Mesendoderm (in vitro differentiated cells): ENCODE results near the gene ROBO2.

Experiments
- DNase-seq: peaks from one replicate; pipeline ENCODE4 v3.0.0; 2013
- H2AK5ac ChIP-seq: 2 replicates; pipeline ENCODE4 v1.6.1; 2013; ENCODE audit warnings: low read length, inconsistent platforms
- H2BK120ac ChIP-seq: 2 replicates; pipeline ENCODE4 v1.6.1; 2013; ENCODE audit warnings: low read depth, mild to moderate bottlenecking, low read length, moderate library complexity, mixed read lengths
- H2BK15ac ChIP-seq: replicated peaks from 2 replicates; pipeline ENCODE4 v1.6.1; 2013; ENCODE audit warnings: low read depth, mild to moderate bottlenecking, moderate library complexity
- H2BK5ac ChIP-seq: 2 replicates; pipeline ENCODE4 v1.6.1; 2013; ENCODE audit warnings: low read length, inconsistent platforms
- H3K18ac ChIP-seq: 2 replicates; pipeline ENCODE4 v1.6.1; 2013; ENCODE audit warnings: mild to moderate bottlenecking, low read length, mixed read lengths
- H3K23ac ChIP-seq: one replicate; pipeline ENCODE4 v1.6.1; 2013; ENCODE audit warnings: low read length
- H3K27ac ChIP-seq: 2 replicates; pipeline ENCODE4 v1.5.1; 2013; ENCODE audit warnings: low read depth, mild to moderate bottlenecking, inconsistent platforms, low read length, moderate library complexity
- H3K27me3 ChIP-seq: 2 replicates; pipeline ENCODE4 v1.6.1; 2013; ENCODE audit warnings: low read length, control low read depth, mild to moderate bottlenecking, inconsistent platforms; ENCODE audit not compliant: insufficient read depth, poor library complexity
- H3K36me3 ChIP-seq: 2 replicates; pipeline ENCODE4 v1.6.1; 2013; ENCODE audit warnings: low read length, inconsistent platforms; ENCODE audit not compliant: control insufficient read depth, insufficient read depth
- H3K4ac ChIP-seq: one replicate; pipeline ENCODE4 v1.6.1; 2013; ENCODE audit warnings: low read depth, mild to moderate bottlenecking, low read length, moderate library complexity
- H3K4me1 ChIP-seq: 2 replicates; pipeline ENCODE4 v1.6.1; 2013; ENCODE audit warnings: low read depth, low read length, inconsistent platforms; ENCODE audit not compliant: control insufficient read depth
- H3K4me2 ChIP-seq: 2 replicates; pipeline ENCODE4 v1.6.1; 2013; ENCODE audit warnings: low read length
- H3K4me3 ChIP-seq: 2 replicates; pipeline ENCODE4 v1.5.1; 2013; ENCODE audit warnings: mild to moderate bottlenecking, low read length
- H3K56ac ChIP-seq: one replicate; pipeline ENCODE4 v1.6.1; 2013; ENCODE audit warnings: low read length
- H3K79me1 ChIP-seq: 2 replicates; pipeline ENCODE4 v1.6.1; 2013; ENCODE audit warnings: low read length, inconsistent platforms
- H3K79me2 ChIP-seq: 2 replicates; pipeline ENCODE4 v1.6.1; 2013; ENCODE audit warnings: mild to moderate bottlenecking, low read length; ENCODE audit not compliant: control insufficient read depth, insufficient read depth
- H3K9ac ChIP-seq: 2 replicates; pipeline ENCODE4 v1.6.1; 2013; ENCODE audit warnings: low read length, inconsistent platforms
- H4K5ac ChIP-seq: one replicate; pipeline ENCODE4 v1.6.1; 2013; ENCODE audit warnings: low read length
- H4K8ac ChIP-seq: one replicate; pipeline ENCODE4 v1.6.1; 2013; ENCODE audit warnings: low read depth, mild to moderate bottlenecking, control low read depth, low read length, moderate library complexity
- WGBS: extraction: QIAGEN DNeasy Blood & Tissue Kit; methylation state at CpG from one replicate; pipeline ENCODE4 v1.1.7; 2013; ENCODE audit warnings: low lambda C conversion rate, missing lambda C conversion rate; ENCODE audit not compliant: insufficient coverage; ENCODE audit errors: extremely low coverage; 5-methylcytosine and 5-hydroxymethylcytosine counted together

ROBO2 gene

GRCh38 chr3:77414881-77415280 is 375.0 kb downstream of the ROBO2 start:
- Histone ChIP-seq H3K56ac (no peak overlapping the region), H4K8ac (no peak overlapping the region), H3K36me3 (no peaks in the 10 kb centered on the region)

GRCh38 chr3:77420336-77420735 is 380.4 kb downstream of the ROBO2 start:
- Histone ChIP-seq H2AK5ac (no peak overlapping the region), H2BK15ac (no peak overlapping the region), H4K5ac (no peak overlapping the region), H3K56ac (no peak overlapping the region), H3K27ac (no peak overlapping the region), H2BK5ac (no peak overlapping the region), H2BK120ac (no peak overlapping the region), H3K27me3 (no peaks in the 10 kb centered on the region), H4K8ac (no peak overlapping the region), H3K18ac (no peak overlapping the region), H3K79me2 (no peaks in the 10 kb centered on the region), H3K9ac (no peak overlapping the region), H3K4me3 (no peak overlapping the region), H3K4ac (no peak overlapping the region), H3K4me1 (no peaks in the 10 kb centered on the region), H3K23ac (no peak overlapping the region), H3K36me3 (no peaks in the 10 kb centered on the region), H3K4me2 (no peak overlapping the region), H3K79me1 (no peaks in the 10 kb centered on the region)
- no peak for DNase-seq
- WGBS, result no CpG with 5 or more reads among the region's 1 CpG

More at GRCh38 chr3:77414881-77415280, 375.0 kb downstream of the ROBO2 start:
- Histone ChIP-seq H3K23ac (no peak overlapping the region), H3K79me1 (no peaks in the 10 kb centered on the region), H3K4me3 (no peak overlapping the region), H3K4me1 (no peaks in the 10 kb centered on the region), H3K27me3 (no peaks in the 10 kb centered on the region), H2AK5ac (no peak overlapping the region), H2BK5ac (no peak overlapping the region), H3K18ac (no peak overlapping the region), H3K9ac (no peak overlapping the region), H4K5ac (no peak overlapping the region), H3K79me2 (no peaks in the 10 kb centered on the region), H3K27ac (no peak overlapping the region), H3K4ac (no peak overlapping the region), H2BK120ac (no peak overlapping the region), H2BK15ac (no peak overlapping the region), H3K4me2 (no peak overlapping the region)
- DNase-seq, result no peak

- H3K4me3 ChIP-seq, result no peak overlapping the region
- H3K9ac ChIP-seq, result no peak overlapping the region
- no peak overlapping the region for H3K4ac ChIP-seq
- H3K27me3 ChIP-seq, result no peaks in the 10 kb centered on the region
- H2AK5ac ChIP-seq, result no peak overlapping the region
- no peak overlapping the region for H2BK15ac ChIP-seq
- H3K27ac ChIP-seq, result no peak overlapping the region
- no peaks in the 10 kb centered on the region for H3K4me1 ChIP-seq
- H3K56ac ChIP-seq, result no peak overlapping the region
- H4K8ac ChIP-seq, result no peak overlapping the region
- no peak overlapping the region for H2BK5ac ChIP-seq
- H4K5ac ChIP-seq, result no peak overlapping the region
- H3K79me1 ChIP-seq, result no peaks in the 10 kb centered on the region
- WGBS, result no CpG with 5 or more reads among the region's 5 CpGs
- H3K79me2 ChIP-seq, result no peaks in the 10 kb centered on the region
- DNase-seq, result no peak
- no peak overlapping the region for H3K18ac ChIP-seq
- H3K4me2 ChIP-seq, result no peak overlapping the region
- no peak overlapping the region for H2BK120ac ChIP-seq
- no peaks in the 10 kb centered on the region for H3K36me3 ChIP-seq
- no peak overlapping the region for H3K23ac ChIP-seq
Observed at GRCh38 chr3:77421916-77422315, 382.0 kb downstream of the ROBO2 start.

- H2AK5ac ChIP-seq, result no peak overlapping the region
- no peak overlapping the region for H3K23ac ChIP-seq
- H3K27ac ChIP-seq, result no peak overlapping the region
- H4K5ac ChIP-seq, result no peak overlapping the region
- H3K36me3 ChIP-seq, result no peaks in the 10 kb centered on the region
- no peak overlapping the region for H3K4me2 ChIP-seq
- H3K18ac ChIP-seq, result no peak overlapping the region
- no peak overlapping the region for H3K56ac ChIP-seq
- H3K9ac ChIP-seq, result no peak overlapping the region
- no peaks in the 10 kb centered on the region for H3K4me1 ChIP-seq
- no peak overlapping the region for H2BK120ac ChIP-seq
- no peak overlapping the region for H3K4ac ChIP-seq
- H2BK5ac ChIP-seq, result no peak overlapping the region
- DNase-seq, result no peak
- H4K8ac ChIP-seq, result no peak overlapping the region
- H2BK15ac ChIP-seq, result no peak overlapping the region
- H3K79me2 ChIP-seq, result no peaks in the 10 kb centered on the region
- H3K27me3 ChIP-seq, result no peaks in the 10 kb centered on the region
- no peak overlapping the region for H3K4me3 ChIP-seq
- no peaks in the 10 kb centered on the region for H3K79me1 ChIP-seq
Observed at GRCh38 chr3:77426531-77426930, 386.6 kb downstream of the ROBO2 start.

- Histone ChIP-seq H3K27me3 (no peaks in the 10 kb centered on the region), H4K5ac (no peak overlapping the region), H3K56ac (no peak overlapping the region), H3K4me2 (no peak overlapping the region), H2BK5ac (no peak overlapping the region), H4K8ac (no peak overlapping the region), H3K4me3 (no peak overlapping the region), H3K79me1 (no peaks in the 10 kb centered on the region), H2BK15ac (no peak overlapping the region), H3K4ac (no peak overlapping the region), H3K23ac (no peak overlapping the region), H3K18ac (no peak overlapping the region), H3K4me1 (no peaks in the 10 kb centered on the region), H3K9ac (no peak overlapping the region), H3K27ac (no peak overlapping the region), H2AK5ac (no peak overlapping the region), H3K36me3 (no peaks in the 10 kb centered on the region), H2BK120ac (no peak overlapping the region), H3K79me2 (no peaks in the 10 kb centered on the region)
- no CpG with 5 or more reads among the region's 3 CpGs for WGBS
- DNase-seq, result no peak
Observed at GRCh38 chr3:77427528-77427927, 387.6 kb downstream of the ROBO2 start.

- no peak overlapping the region for H4K5ac ChIP-seq
- H3K56ac ChIP-seq, result no peak overlapping the region
- no peak overlapping the region for H4K8ac ChIP-seq
- no peak overlapping the region for H2BK5ac ChIP-seq
- H3K4me1 ChIP-seq, result no peaks in the 10 kb centered on the region
- H2BK120ac ChIP-seq, result no peak overlapping the region
- no peaks in the 10 kb centered on the region for H3K79me1 ChIP-seq
- H3K9ac ChIP-seq, result no peak overlapping the region
- H3K23ac ChIP-seq, result no peak overlapping the region
- no peaks in the 10 kb centered on the region for H3K36me3 ChIP-seq
- no peaks in the 10 kb centered on the region for H3K27me3 ChIP-seq
- H2AK5ac ChIP-seq, result no peak overlapping the region
- H3K18ac ChIP-seq, result no peak overlapping the region
- no peak overlapping the region for H3K4me3 ChIP-seq
- H3K4me2 ChIP-seq, result no peak overlapping the region
- H3K27ac ChIP-seq, result no peak overlapping the region
- no peak for DNase-seq
- H2BK15ac ChIP-seq, result no peak overlapping the region
- H3K4ac ChIP-seq, result no peak overlapping the region
- H3K79me2 ChIP-seq, result no peaks in the 10 kb centered on the region
Observed at GRCh38 chr3:77436908-77437307, 397.0 kb downstream of the ROBO2 start.
